Stimulated activated CD4-positive, alpha-beta T cell treated with anti-CD3 and anti-CD28 coated beads, Interleukin-12 subunit alpha, Interleukin-12 subunit beta, amount 100 ng/mL, for 48 hours (primary cell): ENCODE results near the gene TNPO3.
"Not testable (repeated sequence)": the region's sequence is repeated elsewhere in the genome, so short reads cannot be mapped to it uniquely, and the experiment has no call there.

ENCODE experiments used
- DNase-seq, 3 donors: peaks; one replicate each; pipeline ENCODE4 v3.0.0-alpha.2; 2020; ENCODE audit warnings: low read depth in 2 of 3, low spot score in 1 of 3

Gene TNPO3

GRCh38 chr7:128924707-128925588 lies 130.0 kb downstream of the TNPO3 start:
- DNase-seq, result no peak

DNA sequence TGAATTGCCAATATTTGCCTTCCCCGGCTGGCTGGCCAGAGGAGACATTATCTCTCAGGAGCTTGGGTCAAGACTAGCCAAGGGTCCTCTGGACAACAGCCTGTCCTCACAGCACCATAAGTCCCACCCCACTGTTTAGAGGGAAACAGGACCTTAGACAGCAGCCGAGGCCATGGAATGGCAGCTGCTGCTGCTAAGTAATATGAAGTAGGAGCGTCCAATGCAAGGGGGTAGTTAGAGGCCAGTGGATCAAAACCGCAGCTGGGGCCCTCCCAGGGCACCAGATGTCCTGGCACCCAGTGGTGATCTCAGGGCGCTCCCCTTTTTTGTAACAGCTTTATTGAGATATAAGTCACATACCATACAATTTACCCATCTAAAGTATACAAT lies 131.5 kb downstream of the TNPO3 start:
- DNase-seq, result no peak

DNA sequence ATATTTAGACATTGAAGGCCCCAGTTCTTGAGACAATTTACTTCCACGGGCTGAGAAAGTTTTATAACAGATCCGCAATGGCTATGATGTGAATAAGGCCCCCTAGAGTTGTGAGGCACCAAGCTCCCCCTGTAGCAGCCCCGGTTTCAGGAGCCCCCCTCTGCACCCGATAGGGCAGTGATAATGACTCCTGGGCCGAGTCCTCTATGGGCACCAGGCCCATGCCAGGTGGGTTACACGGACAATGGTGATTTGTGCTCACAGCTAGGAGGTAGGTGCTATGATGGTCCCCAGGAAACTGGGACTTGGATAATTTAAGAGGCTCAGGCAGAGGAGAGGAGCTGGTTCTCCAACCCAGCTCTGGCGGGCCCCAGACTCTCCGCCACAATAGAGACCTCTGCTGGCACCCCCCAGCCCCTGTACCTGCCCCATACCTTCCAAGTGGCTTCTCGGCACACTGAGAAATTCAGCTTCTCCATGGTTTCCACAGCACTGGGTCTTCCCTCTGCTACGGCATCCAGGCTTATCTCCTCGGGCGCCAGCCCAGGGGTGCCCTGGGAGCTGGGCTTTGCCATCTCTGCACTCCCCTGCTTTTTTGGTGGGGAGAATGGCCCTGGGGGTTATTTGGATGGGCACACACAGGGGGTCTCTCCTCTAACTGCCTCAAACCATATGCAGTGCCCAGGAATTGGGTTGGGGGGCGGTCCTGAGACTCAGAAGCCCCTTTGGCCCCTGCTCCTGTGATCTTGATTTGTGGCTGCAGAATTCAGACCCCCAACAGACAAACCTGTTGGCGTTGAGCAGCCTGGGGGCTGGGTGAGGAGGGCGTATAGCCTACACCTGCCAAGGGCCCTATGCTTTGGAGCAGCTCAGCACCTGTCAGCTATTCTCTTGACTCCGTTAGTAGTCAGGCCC lies 132.2 kb downstream of the TNPO3 start:
- DNase-seq, result no peak

DNA sequence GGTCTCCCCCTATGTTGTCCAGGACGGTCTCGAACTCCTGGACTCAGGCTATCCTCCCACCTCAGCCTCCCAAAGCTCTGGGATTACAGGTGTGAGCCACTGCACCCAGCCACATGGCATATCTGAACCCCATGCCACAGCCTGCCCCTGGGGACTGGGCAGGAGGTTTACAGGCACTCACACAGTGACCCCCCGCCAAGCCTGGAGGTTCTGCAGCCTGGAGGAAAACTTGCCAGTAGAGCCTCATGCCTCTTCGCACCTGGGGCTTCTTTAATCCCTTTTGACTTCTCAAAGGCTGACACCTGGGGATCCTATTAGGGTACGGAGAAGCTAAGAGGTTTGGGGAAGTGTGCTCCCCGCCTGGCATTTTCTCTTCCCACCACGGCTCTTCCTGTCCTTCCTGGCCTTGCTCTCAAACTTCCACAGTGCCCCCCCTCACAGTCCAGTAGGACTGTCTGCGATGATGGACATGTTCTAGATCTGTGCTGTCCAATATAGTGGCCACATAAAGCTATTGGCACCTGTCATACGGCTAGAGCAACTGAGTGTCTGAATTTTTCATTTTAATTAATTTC lies 133.0 kb downstream of the TNPO3 start:
- no peak for DNase-seq

GRCh38 chr7:128920913-128921582 lies 133.9 kb downstream of the TNPO3 start:
- no peak for DNase-seq

DNA sequence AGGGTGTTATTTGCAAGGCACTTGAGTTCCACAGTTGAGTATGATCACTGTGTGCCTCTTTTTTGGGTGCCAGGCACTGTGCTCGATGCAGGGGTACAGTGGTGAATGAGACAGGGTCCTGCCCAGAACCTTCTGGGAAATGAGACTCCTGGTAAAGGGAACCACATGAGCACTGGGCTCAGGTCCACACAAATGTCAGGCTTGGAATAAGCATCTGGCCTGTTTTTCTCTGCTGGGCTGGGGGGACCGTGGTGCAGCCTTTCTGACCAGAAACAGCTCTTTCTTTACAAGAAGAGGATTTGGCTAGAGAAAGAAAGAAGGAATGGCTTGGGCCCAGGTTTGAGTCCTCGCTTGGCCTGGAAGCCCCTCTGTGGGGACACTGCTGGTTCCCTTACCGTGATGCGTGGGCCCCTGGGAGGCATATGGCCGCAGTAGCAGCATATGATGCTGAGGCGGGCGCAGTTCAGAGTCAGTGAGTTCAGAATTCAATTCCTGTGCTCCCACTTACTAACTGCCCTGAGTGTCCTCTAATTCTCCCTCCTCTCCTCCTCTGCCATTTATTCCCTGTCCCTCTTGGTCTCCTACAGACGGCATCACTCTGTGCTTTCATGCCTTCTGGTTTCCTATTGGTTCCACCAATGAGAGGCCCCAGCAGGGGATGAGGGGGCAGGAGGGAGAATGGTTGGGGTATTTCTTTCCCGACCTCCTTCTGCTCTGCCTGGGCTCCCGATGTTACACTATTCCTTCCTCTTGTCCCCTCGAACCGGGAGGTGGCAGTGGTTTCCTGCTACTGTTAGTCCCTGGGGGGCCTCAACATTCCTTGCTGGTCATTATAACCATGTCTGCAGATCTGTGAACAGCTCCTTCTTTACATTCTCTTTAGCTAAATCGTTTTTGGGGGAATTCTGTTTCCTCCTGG lies 134.8 kb downstream of the TNPO3 start:
- no peak for DNase-seq

DNA sequence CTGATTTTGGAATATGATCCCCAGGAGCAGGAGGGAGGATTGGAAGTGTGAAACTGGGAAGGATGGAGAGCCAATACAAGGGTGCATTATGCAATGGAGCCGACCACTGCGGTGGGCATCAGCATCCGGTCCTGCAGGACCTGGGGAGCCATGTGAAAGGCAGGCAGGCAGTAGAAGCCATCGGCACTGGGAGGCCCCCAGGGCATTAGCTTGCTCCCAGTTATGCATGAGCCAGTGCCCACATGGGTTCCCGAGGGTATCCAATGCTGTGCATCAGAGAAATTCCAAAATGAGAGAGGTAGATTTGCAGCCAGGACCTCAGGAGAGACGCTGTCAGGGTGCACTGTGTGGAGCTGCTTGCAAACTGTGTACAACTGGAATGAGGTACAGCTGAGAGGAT lies 135.7 kb downstream of the TNPO3 start:
- no peak for DNase-seq

- DNase-seq, result no peak
These were observed 136.8 kb downstream of the TNPO3 start for GRCh38 chr7:128918016-128918665.

GRCh38 chr7:128917122-128917521 lies 137.8 kb downstream of the TNPO3 start:
- no peak for DNase-seq

GRCh38 chr7:128916643-128916915 lies 138.3 kb downstream of the TNPO3 start:
- no peak for DNase-seq

- no peak for DNase-seq
These were observed 138.9 kb downstream of the TNPO3 start for GRCh38 chr7:128915841-128916642.

GRCh38 chr7:128915271-128915819 lies 139.6 kb downstream of the TNPO3 start:
- DNase-seq, result no peak

- no peak for DNase-seq
These were observed 140.3 kb downstream of the TNPO3 start for GRCh38 chr7:128914566-128915151.

GRCh38 chr7:128913870-128914565 lies 140.9 kb downstream of the TNPO3 start:
- no peak for DNase-seq

- DNase-seq, result not testable (repeated sequence)
These were observed 142.0 kb downstream of the TNPO3 start for GRCh38 chr7:128912709-128913495.

GRCh38 chr7:128912281-128912680 lies 142.6 kb downstream of the TNPO3 start:
- no peak for DNase-seq
